HEK293 (cell line): ENCODE data around the gene BIN1.

Experiments used
- CTCF ChIA-PET: fragments of 350-600 bp; formaldehyde crosslinking; extraction: SDS; loops from one replicate; lab custom pipeline; 2021; ENCODE audit warnings: antibody characterized with exemption; lab: Yijun Ruan, JAX
- POLR2A ChIA-PET: fragments of 300-600 bp; formaldehyde crosslinking; extraction: SDS; loops from one replicate; lab custom pipeline; 2020; ENCODE audit warnings: antibody characterized with exemption, inconsistent platforms; lab: Yijun Ruan, JAX
- H3K27ac ChIP-seq: fragments of 200-500 bp; sonication (Bioruptor generic); 2 replicates; pipeline ENCODE4 v1.5.1; 2014; ENCODE audit warnings: low read depth, low read length, control low read depth, inconsistent platforms; ENCODE audit errors: extremely low read depth
- H3K36me3 ChIP-seq, 2 experiments: fragments of 200-500 bp in 1 of 2; sonication (Bioruptor generic) in 1 of 2; 1 replicate in 1 of 2; 2 replicates in 1 of 2; pipeline ENCODE4 v1.5.1; 2014 to 2017; ENCODE audit warnings: inconsistent platforms in 2 of 2, low read length in 2 of 2; ENCODE audit not compliant: control insufficient read depth in 2 of 2, insufficient read depth in 1 of 2
- H3K4me1 ChIP-seq: fragments of 200-500 bp; sonication (Bioruptor generic); 2 replicates; pipeline ENCODE4 v1.5.1; 2014; ENCODE audit warnings: mild to moderate bottlenecking, low read length, inconsistent platforms; ENCODE audit not compliant: control insufficient read depth, insufficient read depth
- H3K4me3 ChIP-seq: 2 replicates; pipeline ENCODE4 v1.5.1; 2011; ENCODE audit warnings: low read depth, mild to moderate bottlenecking, control low read depth, low read length, moderate library complexity
- H3K9me3 ChIP-seq: fragments of 200-500 bp; sonication (Bioruptor generic); 2 replicates; pipeline ENCODE4 v1.5.1; 2014; ENCODE audit warnings: low read depth, low read length, inconsistent platforms; ENCODE audit not compliant: control insufficient read depth, insufficient read depth
- EGR2 ChIP-seq: fragments of 450-650 bp; formaldehyde crosslinking; IDR thresholded peaks from 2 replicates; pipeline ENCODE4 v1.5.1; 2016; ENCODE audit warnings: low read depth, missing biosample characterization, missing genetic modification characterization
- HOXD13 ChIP-seq: sonication (generic); formaldehyde crosslinking; IDR thresholded peaks from 2 replicates; pipeline ENCODE4 v1.8.0; 2022; ENCODE audit warnings: missing genetic modification reagents, borderline replicate concordance
- IKZF3 ChIP-seq: fragments of 450-650 bp; IDR thresholded peaks from 2 replicates; pipeline ENCODE4 v1.5.0; 2018; ENCODE audit warnings: missing biosample characterization, mild to moderate bottlenecking, missing genetic modification characterization, moderate library complexity
- KLF1 ChIP-seq: fragments of 450-650 bp; formaldehyde crosslinking; IDR thresholded peaks from 2 replicates; pipeline ENCODE4 v1.5.1; 2016; ENCODE audit warnings: missing biosample characterization, missing genetic modification characterization
- SALL2 ChIP-seq: fragments of 450-650 bp; formaldehyde crosslinking; IDR thresholded peaks from 2 replicates; pipeline ENCODE4 v1.5.0; 2017; ENCODE audit warnings: missing biosample characterization, mild to moderate bottlenecking, missing genetic modification characterization, borderline replicate concordance
- SP2 ChIP-seq: fragments of 450-650 bp; formaldehyde crosslinking; IDR thresholded peaks from 2 replicates; pipeline ENCODE4 v1.5.1; 2016; ENCODE audit warnings: missing biosample characterization, missing genetic modification characterization
- ZBTB7A ChIP-seq: fragments of 450-650 bp; formaldehyde crosslinking; IDR thresholded peaks from 2 replicates; pipeline ENCODE4 v1.5.1; 2016; ENCODE audit warnings: low read depth, missing biosample characterization, missing genetic modification characterization
- ZBTB8A ChIP-seq: fragments of 450-650 bp; formaldehyde crosslinking; IDR thresholded peaks from 2 replicates; pipeline ENCODE4 v1.5.1; 2016; ENCODE audit warnings: missing biosample characterization, missing genetic modification characterization
- ZNF10 ChIP-seq: fragments of 450-650 bp; formaldehyde crosslinking; IDR thresholded peaks from 2 replicates; pipeline ENCODE4 v1.5.1; 2017; ENCODE audit warnings: missing biosample characterization, missing genetic modification characterization
- ZNF202 ChIP-seq: fragments of 450-650 bp; formaldehyde crosslinking; IDR thresholded peaks from 2 replicates; pipeline ENCODE4 v1.5.1; 2016; ENCODE audit warnings: missing biosample characterization, missing genetic modification characterization, borderline replicate concordance
- ZNF302 ChIP-seq: fragments of 450-650 bp; formaldehyde crosslinking; IDR thresholded peaks from 2 replicates; pipeline ENCODE4 v1.5.1; 2016; ENCODE audit warnings: missing biosample characterization, missing genetic modification characterization, low read depth
- ZNF473 ChIP-seq: fragments of 450-650 bp; formaldehyde crosslinking; IDR thresholded peaks from 2 replicates; pipeline ENCODE4 v1.5.1; 2017; ENCODE audit warnings: missing biosample characterization, missing genetic modification characterization
- ZNF510 ChIP-seq: fragments of 450-650 bp; formaldehyde crosslinking; IDR thresholded peaks from 2 replicates; pipeline ENCODE4 v1.5.1; 2018; ENCODE audit warnings: mild to moderate bottlenecking, missing genetic modification characterization, missing biosample characterization; ENCODE audit not compliant: insufficient replicate concordance
- ZNF548 ChIP-seq: fragments of 450-650 bp; formaldehyde crosslinking; IDR thresholded peaks from 2 replicates; pipeline ENCODE4 v1.5.1; 2016; ENCODE audit warnings: missing biosample characterization, missing genetic modification characterization
- ZNF596 ChIP-seq: fragments of 450-650 bp; IDR thresholded peaks from 2 replicates; pipeline ENCODE4 v1.5.0; 2018; ENCODE audit warnings: missing biosample characterization, mild to moderate bottlenecking, missing genetic modification characterization, moderate library complexity
- ZNF658 ChIP-seq: fragments of 450-650 bp; formaldehyde crosslinking; IDR thresholded peaks from 2 replicates; pipeline ENCODE4; 2016; ENCODE audit warnings: missing biosample characterization, missing genetic modification characterization
- ZNF664 ChIP-seq: fragments of 450-650 bp; formaldehyde crosslinking; IDR thresholded peaks from 2 replicates; pipeline ENCODE4 v1.5.1; 2016; ENCODE audit warnings: missing biosample characterization, missing genetic modification characterization
- ZNF701 ChIP-seq: fragments of 450-650 bp; formaldehyde crosslinking; IDR thresholded peaks from 2 replicates; pipeline ENCODE4 v1.5.1; 2016; ENCODE audit warnings: missing biosample characterization, missing genetic modification characterization
- TF ChIP-seq, protein P1 (sequence below): fragments of 450-650 bp; IDR thresholded peaks from 2 replicates; pipeline ENCODE4 v1.5.1; 2018; ENCODE audit warnings: missing biosample characterization, missing genetic modification characterization
- TF ChIP-seq, protein P2 (sequence below): fragments of 450-650 bp; formaldehyde crosslinking; IDR thresholded peaks from 2 replicates; pipeline ENCODE4 v1.5.1; 2016; ENCODE audit warnings: missing biosample characterization, missing genetic modification characterization

BIN1 gene

GRCh38 chr2:127094509-127095366 is 12.2 kb downstream of the BIN1 start (continued):
- TF ChIP-seq, protein P1, sequence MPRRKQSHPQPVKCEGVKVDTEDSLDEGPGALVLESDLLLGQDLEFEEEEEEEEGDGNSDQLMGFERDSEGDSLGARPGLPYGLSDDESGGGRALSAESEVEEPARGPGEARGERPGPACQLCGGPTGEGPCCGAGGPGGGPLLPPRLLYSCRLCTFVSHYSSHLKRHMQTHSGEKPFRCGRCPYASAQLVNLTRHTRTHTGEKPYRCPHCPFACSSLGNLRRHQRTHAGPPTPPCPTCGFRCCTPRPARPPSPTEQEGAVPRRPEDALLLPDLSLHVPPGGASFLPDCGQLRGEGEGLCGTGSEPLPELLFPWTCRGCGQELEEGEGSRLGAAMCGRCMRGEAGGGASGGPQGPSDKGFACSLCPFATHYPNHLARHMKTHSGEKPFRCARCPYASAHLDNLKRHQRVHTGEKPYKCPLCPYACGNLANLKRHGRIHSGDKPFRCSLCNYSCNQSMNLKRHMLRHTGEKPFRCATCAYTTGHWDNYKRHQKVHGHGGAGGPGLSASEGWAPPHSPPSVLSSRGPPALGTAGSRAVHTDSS (tag by site-specific recombination): no peak
- TF ChIP-seq ZNF510 (no peak), HOXD13 (no peak), ZNF658 (no peak), SALL2 (no peak), KLF1 (peak; percentile 74), ZNF473 (tag by site-specific recombination) (no peak), ZBTB7A (tag by site-specific recombination) (no peak), EGR2 (tag by site-specific recombination) (peak; percentile 65), ZNF664 (tag by site-specific recombination) (no peak), ZNF202 (tag by site-specific recombination) (no peak), ZNF10 (tag by site-specific recombination) (peak; percentile 32; the same call in 1 of the 2 replicates)
- TF ChIP-seq, protein P2, sequence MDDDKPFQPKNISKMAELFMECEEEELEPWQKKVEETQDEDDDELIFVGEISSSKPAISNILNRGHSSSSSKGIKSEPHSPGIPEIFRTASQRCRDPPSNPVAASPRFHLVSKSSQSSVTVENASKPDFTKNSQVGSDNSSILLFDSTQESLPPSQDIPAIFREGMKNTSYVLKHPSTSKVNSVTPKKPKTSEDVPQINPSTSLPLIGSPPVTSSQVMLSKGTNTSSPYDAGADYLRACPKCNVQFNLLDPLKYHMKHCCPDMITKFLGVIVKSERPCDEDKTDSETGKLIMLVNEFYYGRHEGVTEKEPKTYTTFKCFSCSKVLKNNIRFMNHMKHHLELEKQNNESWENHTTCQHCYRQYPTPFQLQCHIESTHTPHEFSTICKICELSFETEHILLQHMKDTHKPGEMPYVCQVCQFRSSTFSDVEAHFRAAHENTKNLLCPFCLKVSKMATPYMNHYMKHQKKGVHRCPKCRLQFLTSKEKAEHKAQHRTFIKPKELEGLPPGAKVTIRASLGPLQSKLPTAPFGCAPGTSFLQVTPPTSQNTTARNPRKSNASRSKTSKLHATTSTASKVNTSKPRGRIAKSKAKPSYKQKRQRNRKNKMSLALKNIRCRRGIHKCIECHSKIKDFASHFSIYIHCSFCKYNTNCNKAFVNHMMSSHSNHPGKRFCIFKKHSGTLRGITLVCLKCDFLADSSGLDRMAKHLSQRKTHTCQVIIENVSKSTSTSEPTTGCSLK (tag by site-specific recombination): no peak

GRCh38 chr2:127093648-127094210 is 13.2 kb downstream of the BIN1 start:
- POLR2A ChIA-PET: no interaction called here
- H3K4me1 ChIP-seq: 0 out of 2 replicates have a peak, but pooled peaks cover 5% of the 10 kb centered on the region
- H3K4me3 ChIP-seq: no peak overlapping the region
- CTCF ChIA-PET: interaction anchor here (0.6 to 1.1 kb wide), 3 partner anchors 14 to 231 kb away, joined by 3 to 5 read pairs (median 3); no protein-coding TSS in a partner anchor
- TF ChIP-seq ZNF701 (tag by site-specific recombination) (no peak), ZBTB8A (tag by site-specific recombination) (no peak), ZNF548 (no peak), IKZF3 (tag by site-specific recombination) (no peak), ZNF596 (tag by site-specific recombination) (no peak), SALL2 (no peak)
- H3K36me3 ChIP-seq: no peaks in the 10 kb centered on the region
- no peak overlapping the region for H3K27ac ChIP-seq
- no peaks in the 10 kb centered on the region for H3K9me3 ChIP-seq

DNA sequence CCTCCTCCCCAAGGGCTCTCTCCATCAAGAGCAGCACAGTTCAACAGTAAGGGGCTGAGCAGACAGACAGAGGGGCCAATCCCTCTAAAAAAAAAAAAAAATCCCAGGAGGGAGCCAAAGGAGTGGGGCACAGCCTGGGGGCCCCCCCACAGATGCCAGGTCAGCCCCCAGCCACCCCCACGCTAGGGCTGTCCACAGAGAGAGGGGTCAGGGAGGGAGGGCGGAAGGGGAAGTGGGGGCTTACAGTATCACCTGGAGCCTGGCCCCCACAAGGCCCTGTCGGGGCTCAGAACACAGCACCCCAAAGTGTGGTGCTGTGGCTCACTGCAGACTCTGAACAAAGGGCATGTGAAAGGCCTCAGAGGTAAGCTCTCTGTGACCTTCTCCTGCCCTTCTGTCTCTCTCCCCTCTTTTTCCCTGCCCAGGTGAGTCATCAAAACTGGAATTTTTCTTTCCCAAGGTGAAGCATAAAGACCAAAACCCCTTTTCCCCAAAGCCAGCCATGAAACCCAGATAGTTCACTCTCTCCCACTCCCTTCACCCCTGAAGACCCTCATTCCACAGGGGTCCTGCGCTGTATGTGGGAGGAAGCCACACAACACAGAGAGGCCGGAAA is 13.9 kb downstream of the BIN1 start:
- ChIA-PET POLR2A (interaction anchor here (0.6 kb wide), 1 partner anchor 66 kb away, joined by 3 read pairs; no protein-coding TSS in a partner anchor), CTCF (interaction anchor here (0.6 kb wide), 1 partner anchor 13 kb away, joined by 3 read pairs; no protein-coding TSS in a partner anchor)
- Histone ChIP-seq H3K4me3 (no peak overlapping the region), H3K9me3 (no peaks in the 10 kb centered on the region), H3K4me1 (0 out of 2 replicates have a peak, but pooled peaks cover 5% of the 10 kb centered on the region), H3K27ac (no peak overlapping the region), H3K36me3 (no peaks in the 10 kb centered on the region)
- no peak for TF ChIP-seq SALL2
- TF ChIP-seq ZNF302: no peak
- TF ChIP-seq SP2 (tag by site-specific recombination): no peak
- TF ChIP-seq, protein P1 (tag by site-specific recombination): no peak
